Measurements from ENCODE around the gene BCAR3. TPM values are rescaled to one million over a fixed set of nuclear protein-coding genes. Genes with fewer than 3 reads are reported as not detected.

Gene BCAR3
- total and polyA plus RNA-seq, 2 of the 4 experiments (the other 2 are of a cell fraction) = 41.4 to 46.4 TPM

- in situ Hi-C loops (cut with MboI; ENCODE audit: low sequenced_read_pairs) = no loop called here
Measured at GRCh38 chr1:93665015-93665414, 16.6 kb downstream of the BCAR3 start.

More at GRCh38 chr1:93665015-93665414, 16.6 kb downstream of the BCAR3 start:
- no TSS peak for BruUV-seq (replicated peaks)
- no peak for ATAC-seq (ENCODE audit: low read depth)
- H3K27ac ChIP-seq (ENCODE audit: insufficient read depth, low read length) = peak overlapping the region; percentile 97
- peaks cover 62% of the 10 kb centered on the region for H4K20me1 ChIP-seq (ENCODE audit: insufficient read depth, low read length)
- peak overlapping the region; percentile 88; the same call in 2 of the 3 replicates for H2BK15ac ChIP-seq (ENCODE audit: low read depth, low read length)
- H3K4me1 ChIP-seq (ENCODE audit: control insufficient read depth, insufficient read depth, low read length) = peaks cover 55% of the 10 kb centered on the region
- peak overlapping the region; percentile 62 for H3K56ac ChIP-seq (ENCODE audit: extremely low read depth, insufficient read depth, low read length)
- peak overlapping the region; percentile 97 for H3K23ac ChIP-seq (ENCODE audit: low read depth, low read length)
- peak overlapping the region; percentile 83 for H3K4me2 ChIP-seq (ENCODE audit: low read depth, low read length)
- H3K9ac ChIP-seq (ENCODE audit: low read depth, low read length) = peak overlapping the region; percentile 44
- POLR2A ChIA-PET (ENCODE audit: unreplicated experiment) = no interaction called here
- peaks cover 21% of the 10 kb centered on the region for H3K36me3 ChIP-seq (ENCODE audit: control insufficient read depth, insufficient read depth, low read length)
- H2BK5ac ChIP-seq (ENCODE audit: low read depth, low read length, poor library complexity, severe bottlenecking) = peak overlapping the region; percentile 97
- peak overlapping the region; percentile 95 for H3K4ac ChIP-seq (ENCODE audit: low read depth, low read length)
- H2AK5ac ChIP-seq (ENCODE audit: low read depth, low read length) = peak overlapping the region; percentile 93
- intact Hi-C loops (cut with micrococcal nuclease) (no loop called here), dilution Hi-C loops (cut with HindIII; ENCODE audit: low sequenced_read_pairs, unreplicated experiment) (no loop called here)
- peak overlapping the region; percentile 42 to 70; a peak in 2 of 4 replicates for H4K8ac ChIP-seq (ENCODE audit: low read depth in 2 of 2, low read length in 2 of 2)
- WGBS, 2 experiments (ENCODE audit: extremely low coverage in 2 of 2, insufficient read length in 1 of 2) = no CpG with 5 or more reads among the region's 3 CpGs
- no peak for TF ChIP-seq RAD21 (IDR thresholded peaks at IDR 0.05; ENCODE audit: low read length)
- TF ChIP-seq ELK1 (IDR thresholded peaks at IDR 0.05; ENCODE audit: borderline replicate concordance, low read depth, low read length) = no peak
- TF ChIP-seq FOS (IDR thresholded peaks at IDR 0.05; ENCODE audit: low read depth, low read length) = no peak
- TF ChIP-seq MAFK (IDR thresholded peaks at IDR 0.05; ENCODE audit: low read depth, low read length) = no peak
- no peak for TF ChIP-seq MXI1 (IDR thresholded peaks at IDR 0.05; ENCODE audit: borderline replicate concordance, low read depth, low read length)
- no peak for TF ChIP-seq POLR2A (IDR thresholded peaks at IDR 0.05; ENCODE audit: low read depth, low read length)
- TF ChIP-seq USF2 (IDR thresholded peaks at IDR 0.05; ENCODE audit: low read depth, low read length) = no peak
- TF ChIP-seq BHLHE40 (IDR thresholded peaks at IDR 0.05; ENCODE audit: low read depth, low read length) = no peak
- TF ChIP-seq CEBPB (IDR thresholded peaks at IDR 0.05; ENCODE audit: low read depth, low read length) = no peak
- no peak for DNase-seq
- peak overlapping the region; percentile 88 for H2BK120ac ChIP-seq (ENCODE audit: low read depth, low read length)
- H2AK9ac ChIP-seq (replicated peaks; ENCODE audit: low read depth, low read length, poor library complexity) = peak overlapping the region; percentile 62
- H3K27me3 ChIP-seq (ENCODE audit: control insufficient read depth, insufficient read depth, low read length) = no peaks in the 10 kb centered on the region
- peak overlapping the region; percentile 82 for H4K5ac ChIP-seq (ENCODE audit: low read depth, low read length)
- H3K14ac ChIP-seq (replicated peaks; ENCODE audit: low read depth, low read length) = peak overlapping the region; percentile 93
- H3K79me1 ChIP-seq (ENCODE audit: low read depth in 1 of 2, low read length in 2 of 2) = peaks cover 24 to 69% of the 10 kb centered on the region in 2 experiments
- CTCF ChIA-PET = interaction anchor here (0.7 to 1.2 kb wide), 2 partner anchors 36 to 118 kb away, joined by 3 read pairs; no protein-coding TSS in a partner anchor
- H3K9me1 ChIP-seq (ENCODE audit: insufficient read depth, low read length) = peaks cover 40% of the 10 kb centered on the region
- H3K9me3 ChIP-seq (ENCODE audit: control insufficient read depth, insufficient read depth, low read length) = no peaks in the 10 kb centered on the region
- H2BK20ac ChIP-seq (ENCODE audit: low read depth, low read length) = peak overlapping the region; percentile 83
- H3K4me3 ChIP-seq (ENCODE audit: insufficient read depth, low read depth, low read length) = no peak overlapping the region
- peak overlapping the region; percentile 90 for H4K91ac ChIP-seq (ENCODE audit: insufficient read depth, low read depth, low read length)
- no peak overlapping the region for H2AFZ ChIP-seq (replicated peaks; ENCODE audit: low read length, poor library complexity)
- peak overlapping the region; percentile 96 for H3K18ac ChIP-seq (ENCODE audit: low read depth, low read length)

Measured in IMR-90 (cell line).